Measurements from ENCODE around the gene KLF2.
"Not testable (repeated sequence)": the region's sequence is repeated elsewhere in the genome, so short reads cannot be mapped to it uniquely, and the experiment has no call there.

KLF2 gene

GRCh38 chr19:16343156-16343555 is 18.5 kb downstream of the KLF2 start:
- TF ChIP-seq CTCF (IDR thresholded peaks at IDR 0.05; ENCODE audit: insufficient read depth, low read depth, low read length, missing control alignments): no peak
- H3K4me3 ChIP-seq (ENCODE audit: low read depth, low read length): no peak overlapping the region
- no peak for DNase-seq (ENCODE audit: low read depth)

GRCh38 chr19:16345457-16345856 is 20.8 kb downstream of the KLF2 start:
- no peak for TF ChIP-seq CTCF (IDR thresholded peaks at IDR 0.05; ENCODE audit: insufficient read depth, low read depth, low read length, missing control alignments)
- no peak for DNase-seq (ENCODE audit: low read depth)
- H3K4me3 ChIP-seq (ENCODE audit: low read depth, low read length): no peak overlapping the region

GRCh38 chr19:16347099-16347498 is 22.5 kb downstream of the KLF2 start:
- not testable (repeated sequence) for H3K4me3 ChIP-seq (ENCODE audit: low read depth, low read length); DNase-seq (ENCODE audit: low read depth)

- H3K4me3 ChIP-seq (ENCODE audit: low read depth, low read length): no peak overlapping the region
- no peak for TF ChIP-seq CTCF (IDR thresholded peaks at IDR 0.05; ENCODE audit: insufficient read depth, low read depth, low read length, missing control alignments)
- no peak for DNase-seq (ENCODE audit: low read depth)
These were observed 23.1 kb downstream of the KLF2 start for GRCh38 chr19:16347706-16348105.

- TF ChIP-seq CTCF (IDR thresholded peaks at IDR 0.05; ENCODE audit: insufficient read depth, low read depth, low read length, missing control alignments): no peak
- H3K4me3 ChIP-seq (ENCODE audit: low read depth, low read length): no peak overlapping the region
- DNase-seq (ENCODE audit: low read depth): no peak
These were observed 25.0 kb downstream of the KLF2 start for GRCh38 chr19:16349551-16350152.

GRCh38 chr19:16351133-16351809 is 26.6 kb downstream of the KLF2 start:
- no peak for TF ChIP-seq CTCF (IDR thresholded peaks at IDR 0.05; ENCODE audit: insufficient read depth, low read depth, low read length, missing control alignments)
- peak; percentile 58 for DNase-seq (ENCODE audit: low read depth)
- H3K4me3 ChIP-seq (ENCODE audit: low read depth, low read length): no peak overlapping the region

- DNase-seq (ENCODE audit: low read depth): no peak
- H3K4me3 ChIP-seq (ENCODE audit: low read depth, low read length): no peak overlapping the region
- TF ChIP-seq CTCF (IDR thresholded peaks at IDR 0.05; ENCODE audit: insufficient read depth, low read depth, low read length, missing control alignments): no peak
These were observed 30.8 kb downstream of the KLF2 start for GRCh38 chr19:16355293-16356043.
